IPS-11a (cell line): ENCODE results near the gene DGKI.

Experiments
- H3K4me3 ChIP-seq: one replicate; pipeline ENCODE4 v1.5.1; 2013; ENCODE audit warnings: low read depth, low read length, control low read depth

Gene DGKI

GRCh38 chr7:137609500-137609899 is 237.3 kb downstream of the DGKI start:
- no peak overlapping the region for H3K4me3 ChIP-seq

GRCh38 chr7:137606061-137606674 is 240.6 kb downstream of the DGKI start:
- H3K4me3 ChIP-seq: no peak overlapping the region

GRCh38 chr7:137603043-137603442 is 243.7 kb downstream of the DGKI start:
- no peak overlapping the region for H3K4me3 ChIP-seq

DNA sequence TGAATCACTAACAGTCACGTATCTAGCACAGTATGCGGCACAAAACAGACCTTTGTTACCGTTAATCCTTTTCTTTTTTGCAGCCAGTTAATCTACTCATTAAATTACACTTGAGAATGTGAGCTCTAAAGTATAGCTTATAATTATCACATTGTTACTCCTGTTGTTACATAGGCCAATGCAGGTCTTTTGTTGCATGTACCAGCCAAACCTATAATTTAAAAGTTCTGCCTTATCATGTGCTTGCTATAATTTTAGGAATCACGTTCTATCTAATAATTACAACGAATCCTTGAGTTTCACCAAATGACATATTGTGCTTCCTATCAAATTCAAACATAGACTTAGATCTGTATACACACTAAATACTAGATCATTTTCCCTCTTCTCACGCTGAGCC is 245.1 kb downstream of the DGKI start:
- H3K4me3 ChIP-seq: no peak overlapping the region

GRCh38 chr7:137597856-137598255 is 248.9 kb downstream of the DGKI start:
- H3K4me3 ChIP-seq: no peak overlapping the region

- no peak overlapping the region for H3K4me3 ChIP-seq
Measured at GRCh38 chr7:137593115-137593711, 253.6 kb downstream of the DGKI start.

DNA sequence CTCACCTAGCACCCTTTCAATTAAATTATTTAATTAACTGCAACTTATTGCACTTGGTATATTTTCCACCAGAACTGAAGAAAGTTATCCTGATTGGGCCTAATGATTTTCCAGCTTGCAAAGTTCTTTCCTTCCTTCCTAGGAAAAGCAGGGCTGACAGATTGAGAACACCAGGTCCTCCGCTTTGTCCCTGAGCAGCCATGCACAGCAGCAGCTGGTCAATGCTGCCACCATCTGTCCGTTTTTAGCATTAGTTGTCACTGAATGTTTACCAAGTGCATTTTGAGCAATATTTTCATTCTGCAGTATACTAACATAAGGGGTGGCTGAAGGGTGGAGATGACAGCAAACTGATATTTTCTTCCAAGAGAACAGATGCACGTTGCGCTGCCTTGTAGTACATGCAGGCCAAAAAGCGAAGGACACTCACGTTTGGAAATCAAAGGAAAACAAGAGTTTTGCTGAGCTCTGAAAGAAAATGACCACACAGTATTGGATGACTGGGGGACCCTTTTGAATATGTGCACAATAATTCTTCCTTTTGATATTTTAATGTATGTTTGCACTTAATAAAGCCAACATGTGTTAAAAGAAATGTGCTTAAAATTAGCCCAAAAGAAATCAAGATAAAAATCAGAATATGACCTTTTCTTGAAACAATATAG is 254.4 kb downstream of the DGKI start:
- H3K4me3 ChIP-seq: no peak overlapping the region

- H3K4me3 ChIP-seq: no peak overlapping the region
Measured at GRCh38 chr7:137591421-137591837, 255.3 kb downstream of the DGKI start.

- H3K4me3 ChIP-seq: no peak overlapping the region
Measured at GRCh38 chr7:137590756-137591305, 255.9 kb downstream of the DGKI start.

GRCh38 chr7:137590071-137590755 is 256.6 kb downstream of the DGKI start:
- H3K4me3 ChIP-seq: no peak overlapping the region

GRCh38 chr7:137587326-137587725 is 259.4 kb downstream of the DGKI start:
- no peak overlapping the region for H3K4me3 ChIP-seq

DNA sequence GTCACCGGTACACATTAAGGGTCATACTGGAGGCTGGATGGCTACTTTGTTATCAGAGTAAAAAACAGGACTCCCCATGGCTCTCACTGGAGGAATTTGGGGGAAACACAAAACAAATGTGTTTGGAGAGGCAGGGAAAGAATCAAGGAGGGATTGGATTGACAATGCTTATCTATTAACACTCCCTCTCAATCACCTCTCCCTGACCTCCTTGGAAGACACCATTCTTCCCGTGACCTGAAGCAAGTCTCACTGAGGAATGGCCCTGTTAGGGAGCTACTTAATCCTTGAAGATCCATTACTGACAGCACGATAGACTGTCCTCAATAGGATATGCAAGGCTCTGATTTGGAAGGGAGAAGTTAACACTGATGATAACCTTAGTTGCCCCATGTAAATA is 261.2 kb downstream of the DGKI start:
- no peak overlapping the region for H3K4me3 ChIP-seq

DNA sequence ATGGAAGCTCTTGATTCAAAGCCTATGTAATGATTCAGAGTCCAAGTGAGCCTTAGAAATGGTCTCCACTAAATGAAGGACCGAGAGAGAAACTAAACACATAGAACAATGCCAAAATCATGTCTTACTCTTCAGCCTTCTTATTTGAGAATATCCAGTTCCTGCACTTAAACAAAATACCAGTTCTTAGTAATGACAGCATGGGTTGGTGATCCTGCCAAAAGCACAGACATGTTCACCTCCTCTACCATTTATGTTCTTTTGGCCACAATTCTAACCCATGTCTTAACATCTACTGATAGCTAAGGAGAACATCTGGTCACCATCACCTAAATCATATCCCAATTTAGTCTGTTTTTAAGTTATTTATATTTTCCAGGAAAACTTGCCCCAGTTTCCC is 263.6 kb downstream of the DGKI start:
- no peak overlapping the region for H3K4me3 ChIP-seq

- no peak overlapping the region for H3K4me3 ChIP-seq
Measured at GRCh38 chr7:137579913-137580640, 266.7 kb downstream of the DGKI start.

- no peak overlapping the region for H3K4me3 ChIP-seq
Measured at GRCh38 chr7:137578541-137578940, 268.2 kb downstream of the DGKI start.

DNA sequence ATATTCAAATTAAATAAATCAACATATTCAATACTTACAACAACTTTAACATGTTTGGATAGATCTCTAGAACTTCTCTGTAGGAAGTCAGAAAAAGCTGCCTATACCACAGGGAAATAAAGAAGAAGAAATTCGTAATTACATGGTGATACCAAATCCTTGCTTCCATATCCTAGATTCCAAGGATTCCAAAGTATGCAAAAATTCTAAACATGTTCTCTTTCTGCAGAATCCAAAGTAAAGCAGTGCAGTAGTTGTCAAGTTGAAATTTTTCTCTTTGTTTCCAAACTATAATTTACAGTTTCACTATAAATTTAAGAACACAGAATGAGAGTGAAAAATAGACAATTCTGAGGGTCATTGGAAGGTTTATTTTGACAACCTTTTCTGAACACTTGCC is 269.6 kb downstream of the DGKI start:
- H3K4me3 ChIP-seq: no peak overlapping the region

DNA sequence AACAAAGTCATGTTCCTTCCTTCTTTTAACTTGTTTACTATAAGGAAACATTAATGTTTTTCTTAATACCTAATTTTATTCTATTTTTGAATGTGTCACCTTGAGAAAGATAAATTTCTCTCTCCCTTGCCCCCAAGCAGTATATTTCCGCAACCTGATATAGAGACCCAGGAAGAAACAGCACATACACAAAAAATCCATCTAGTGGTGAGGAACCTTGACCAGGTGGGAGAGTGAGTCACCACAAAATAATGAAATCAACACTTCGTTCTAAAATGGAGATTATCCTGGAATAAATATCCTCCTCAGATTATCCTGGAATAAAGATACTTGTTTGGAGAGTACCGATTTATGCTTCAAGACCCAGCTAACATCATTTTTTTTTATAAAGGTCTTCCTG is 270.3 kb downstream of the DGKI start:
- H3K4me3 ChIP-seq: no peak overlapping the region

- no peak overlapping the region for H3K4me3 ChIP-seq
Measured at GRCh38 chr7:137574812-137575211, 272.0 kb downstream of the DGKI start.

GRCh38 chr7:137572056-137572784 is 274.6 kb downstream of the DGKI start:
- no peak overlapping the region for H3K4me3 ChIP-seq

DNA sequence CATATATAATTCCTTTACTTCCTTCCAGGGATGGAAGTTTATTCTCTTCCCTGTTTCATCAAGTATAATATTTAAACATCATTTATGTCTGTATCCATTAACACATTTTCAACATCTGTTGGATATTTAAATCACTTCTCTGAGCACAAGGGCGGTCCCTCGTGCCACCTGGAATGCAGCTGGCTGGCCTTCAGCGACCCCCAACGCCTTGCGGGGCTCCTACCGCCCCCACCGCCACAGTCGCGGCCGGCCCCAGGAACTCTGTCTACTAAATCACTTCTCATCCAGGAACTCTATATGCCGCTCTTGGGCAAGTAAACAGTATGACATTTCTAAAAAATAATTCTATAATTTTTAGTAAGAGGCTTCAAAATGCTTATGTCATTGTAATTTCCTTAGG is 282.1 kb downstream of the DGKI start:
- H3K4me3 ChIP-seq: no peak overlapping the region
